ENCODE data around the gene RAF1. TPM values are rescaled to one million over a fixed set of nuclear protein-coding genes. Genes with fewer than 3 reads are reported as not detected.

RAF1 gene
- total and polyA plus RNA-seq, 9 of the 15 experiments (the other 6 are each of a cell fraction or from before 2014, with no cell fraction given) = 28.0 to 183 (median 85.6) TPM

GRCh38 chr3:12663936-12664908 lies at the start of gene RAF1 (continued):
- TF ChIP-seq TFE3 (CRISPR knock-in tag; IDR thresholded peaks at IDR 0.05) = no peak
- TF ChIP-seq ZNF12 (CRISPR knock-in tag; IDR thresholded peaks at IDR 0.05) = peak; percentile 71; the same call in 1 of the 2 replicates
- TF ChIP-seq ZNF436 (CRISPR knock-in tag; IDR thresholded peaks at IDR 0.05) = no peak
- peak; percentile 5; the same call in 1 of the 2 replicates for TF ChIP-seq NFE2 (IDR thresholded peaks at IDR 0.05; ENCODE audit: low read depth)
- peak; percentile 98; the same call in 1 of the 2 replicates for TF ChIP-seq STAT6 (CRISPR knock-in tag; IDR thresholded peaks at IDR 0.05)
- peak; percentile 97 for TF ChIP-seq HMGN3 (IDR thresholded peaks at IDR 0.05; ENCODE audit: borderline replicate concordance, extremely low read depth, insufficient read length, low read depth, low read length)
- TF ChIP-seq PKNOX1 (IDR thresholded peaks at IDR 0.05) = peak; percentile 53
- peak; percentile 99 for TF ChIP-seq NFRKB (IDR thresholded peaks at IDR 0.05; ENCODE audit: low read depth)
- no peak for TF ChIP-seq HSF4 (CRISPR knock-in tag; IDR thresholded peaks at IDR 0.05; ENCODE audit: borderline replicate concordance)
- TF ChIP-seq CEBPB (tag; IDR thresholded peaks at IDR 0.05) = no peak
- TF ChIP-seq CUX1 (CRISPR knock-in tag; IDR thresholded peaks at IDR 0.05) = no peak
- TF ChIP-seq FIP1L1 (IDR thresholded peaks at IDR 0.05; ENCODE audit: low read depth, low read length, poor library complexity, severe bottlenecking) = peak; percentile 34
- peak; percentile 73 for TF ChIP-seq SOX6 (IDR thresholded peaks at IDR 0.05)
- no peak for TF ChIP-seq SETDB1 (IDR thresholded peaks at IDR 0.05; ENCODE audit: low read length)
- no peak for TF ChIP-seq XRCC4 (IDR thresholded peaks at IDR 0.05; ENCODE audit: extremely low read depth, insufficient read depth, insufficient read length)
- TF ChIP-seq SRSF3 (IDR thresholded peaks at IDR 0.05; ENCODE audit: insufficient read depth, low read length) = peak; percentile 78; the same call in 1 of the 2 replicates

Data from K562 (cell line).